Activated CD8-positive, alpha-beta T cell treated with anti-CD3 and anti-CD28 coated beads, Interleukin-2, amount 10 ng/mL, durations not matched to agents 7 days and 5 days (primary cell): ENCODE measurements around the gene TNFAIP3. TPM values are rescaled to one million over a fixed set of nuclear protein-coding genes. Genes with fewer than 3 reads are reported as not detected.

ENCODE experiments used
- ATAC-seq: fragments of 150-1000 bp; cut with Tn5 transposase; one replicate; pipeline ENCODE4 v1.10.0; 2021; ENCODE audit warnings: moderate library complexity
- CTCF ChIA-PET: fragments of 350-600 bp; sonication (Branson Sonifier 250); formaldehyde crosslinking; loops from one replicate; lab custom pipeline; 2021; ENCODE audit warnings: antibody characterized with exemption; lab: Charles Lee
- POLR2A ChIA-PET: fragments of 350-600 bp; sonication (Branson Sonifier 250); formaldehyde crosslinking; loops from one replicate; lab custom pipeline; 2021; ENCODE audit warnings: antibody characterized with exemption; lab: Charles Lee
- DNase-seq: peaks from one replicate; pipeline ENCODE4 v3.0.0-alpha.2; 2020
- H3K27ac Mint-ChIP-seq: one replicate; pipeline ENCODE4 v1.8.0; 2021; ENCODE audit warnings: mild to moderate bottlenecking, mixed read lengths
- H3K27me3 Mint-ChIP-seq: one replicate; pipeline ENCODE4 v1.8.0; 2021; ENCODE audit warnings: low read depth, mixed read lengths
- H3K36me3 Mint-ChIP-seq: one replicate; pipeline ENCODE4 v1.8.0; 2021; ENCODE audit warnings: low read depth, mixed read lengths
- H3K4me1 Mint-ChIP-seq: one replicate; pipeline ENCODE4 v1.8.0; 2021; ENCODE audit warnings: low read depth, mixed read lengths
- H3K4me3 Mint-ChIP-seq: one replicate; pipeline ENCODE4 v1.8.0; 2021; ENCODE audit warnings: mild to moderate bottlenecking, mixed read lengths
- H3K9me3 Mint-ChIP-seq: one replicate; pipeline ENCODE4 v1.8.0; 2022; ENCODE audit warnings: mixed read lengths; ENCODE audit not compliant: insufficient read depth
- total RNA-seq, 2 experiments: library from RNA; stranded (reverse); gene quantifications; one replicate each; pipeline ENCODE4 v1.2.3, GENCODE V29; 2021

TNFAIP3 gene
- total RNA-seq, 2 experiments from 2014 or later: 29.6 to 34.5 TPM

DNA sequence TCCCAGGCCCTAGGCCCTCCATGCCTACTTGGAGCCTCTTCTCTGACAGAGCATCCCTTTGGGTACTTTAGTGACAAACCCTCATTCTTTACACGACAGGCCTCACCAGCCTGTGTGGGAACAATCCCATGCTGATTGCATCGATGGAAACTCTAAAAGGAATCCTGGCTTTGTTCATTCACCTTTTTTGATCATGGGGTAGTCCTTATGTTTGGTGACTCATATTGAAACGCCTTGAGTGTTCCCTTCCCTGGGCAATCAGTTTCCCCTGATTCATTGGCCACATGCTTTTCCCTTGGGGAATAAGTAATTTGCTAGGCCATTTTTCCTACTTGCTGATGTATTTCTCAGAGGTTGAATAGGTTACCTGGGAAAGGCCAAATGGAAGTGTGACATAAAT is 14.7 kb upstream of the TNFAIP3 start:
- CTCF ChIA-PET: interaction anchor here (1.3 to 1.7 kb wide), 3 partner anchors 9 to 144 kb away, joined by 4 to 5 read pairs (median 5); no protein-coding TSS in a partner anchor
- ATAC-seq (no peak), DNase-seq (no peak)
- no peaks in the 10 kb centered on the region for H3K9me3 Mint-ChIP-seq
- no peak overlapping the region for H3K4me3 Mint-ChIP-seq
- no peaks in the 10 kb centered on the region for H3K27me3 Mint-ChIP-seq
- H3K36me3 Mint-ChIP-seq: peaks cover 10% of the 10 kb centered on the region
- H3K27ac Mint-ChIP-seq: no peak overlapping the region
- H3K4me1 Mint-ChIP-seq: no peaks in the 10 kb centered on the region
- POLR2A ChIA-PET: no interaction called here

DNA sequence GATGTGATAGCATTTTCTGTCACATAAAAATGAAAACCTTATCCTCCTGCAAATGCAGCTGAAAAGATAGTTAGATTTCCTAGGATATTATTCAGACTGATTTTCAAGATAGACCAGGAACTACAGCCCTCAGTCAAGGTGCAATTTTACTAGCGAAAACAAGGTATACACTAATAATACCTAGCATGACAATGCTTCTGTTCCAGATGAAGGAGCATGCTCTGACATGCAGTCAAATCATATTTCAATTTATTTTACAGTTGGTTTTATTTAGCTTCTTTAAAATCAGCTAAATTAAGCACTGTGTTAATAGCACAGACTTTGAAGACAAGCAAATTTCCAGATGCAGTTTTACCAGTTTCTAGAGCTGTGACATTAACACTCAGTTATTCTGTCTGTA is 14.2 kb upstream of the TNFAIP3 start:
- Mint-ChIP-seq H3K27me3 (no peaks in the 10 kb centered on the region), H3K4me1 (no peaks in the 10 kb centered on the region), H3K4me3 (no peak overlapping the region), H3K27ac (no peak overlapping the region), H3K36me3 (peaks cover 14% of the 10 kb centered on the region), H3K9me3 (no peaks in the 10 kb centered on the region)
- ChIA-PET POLR2A (interaction anchor here (0.6 to 1.0 kb wide), 2 partner anchors 14 to 28 kb away, joined by 3 to 4 read pairs; partner anchors contain the start of gene TNFAIP3), CTCF (interaction anchor here (0.6 to 1.7 kb wide), 6 partner anchors 9 to 145 kb away, joined by 3 to 5 read pairs (median 4); no protein-coding TSS in a partner anchor)
- DNase-seq: no peak
- no peak for ATAC-seq

DNA sequence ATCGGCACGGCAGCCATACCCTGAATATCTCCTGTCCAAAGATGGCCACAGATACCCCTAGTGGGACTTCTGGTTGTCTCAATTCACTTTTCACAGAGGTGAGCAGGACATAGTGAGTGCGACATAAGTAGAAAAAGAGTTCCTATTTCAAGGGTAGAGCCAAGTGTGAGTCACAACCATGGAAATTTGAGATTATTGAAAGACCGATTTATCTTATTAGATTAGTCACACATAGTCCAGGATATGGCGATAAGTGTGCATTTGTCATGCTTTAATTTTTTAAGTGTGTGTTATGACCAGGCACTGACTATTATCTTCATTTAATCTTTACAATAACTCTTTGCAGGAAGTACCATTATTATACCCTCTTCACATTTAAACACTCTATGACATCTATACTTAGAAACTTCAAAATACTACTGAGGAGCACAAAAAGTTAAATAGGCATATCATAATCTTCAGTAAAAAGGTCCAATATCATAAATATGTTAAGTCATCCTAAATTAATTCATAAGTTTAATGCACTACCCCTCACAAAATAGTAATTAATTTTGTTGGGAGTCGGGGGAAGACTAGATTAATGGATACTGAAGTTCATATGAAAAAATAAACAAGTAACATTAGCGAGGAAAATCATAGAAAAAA is 13.4 kb upstream of the TNFAIP3 start:
- POLR2A ChIA-PET: interaction anchor here (1.0 kb wide), 1 partner anchor 13 kb away, joined by 4 read pairs; the partner anchor contains the start of gene TNFAIP3
- DNase-seq: no peak
- H3K27ac Mint-ChIP-seq: no peak overlapping the region

DNA sequence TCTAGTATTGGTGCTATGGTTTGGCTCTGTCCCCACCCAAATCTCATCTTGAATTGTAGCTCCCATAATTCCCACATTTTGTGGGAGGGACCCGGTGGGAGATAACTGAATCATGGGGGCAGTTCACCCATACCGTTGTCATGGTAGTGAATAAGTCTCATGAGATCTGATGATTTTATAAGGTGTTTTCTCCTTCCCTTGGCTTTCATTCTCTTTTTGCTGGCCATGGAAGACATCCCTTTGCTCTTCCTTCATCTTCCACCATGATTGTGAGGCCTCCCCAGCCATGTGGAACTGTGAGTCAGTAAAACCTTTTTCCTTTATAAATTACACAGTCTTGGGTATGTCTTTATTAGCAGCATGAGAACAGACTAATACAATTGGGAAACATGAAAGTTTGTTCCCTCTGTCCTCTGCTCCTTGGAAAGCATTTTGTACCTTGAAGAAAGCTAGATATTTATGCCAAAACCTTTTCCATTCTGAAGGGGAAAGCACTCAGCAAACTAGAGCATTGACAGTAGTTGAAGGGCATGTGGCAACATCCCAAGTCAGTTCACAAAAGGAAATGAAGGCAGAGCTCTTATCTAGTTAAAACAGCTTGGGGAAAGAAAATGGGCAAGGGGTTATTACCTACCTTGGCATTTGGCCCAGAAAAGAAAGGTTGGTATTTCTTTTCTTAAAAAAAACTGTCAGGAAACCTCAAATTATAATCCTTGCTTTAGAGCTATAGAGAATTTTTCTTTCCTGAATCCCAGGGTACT is 10.7 kb upstream of the TNFAIP3 start:
- Mint-ChIP-seq H3K9me3 (no peaks in the 10 kb centered on the region), H3K4me1 (peaks cover under 1% of the 10 kb centered on the region), H3K27me3 (no peaks in the 10 kb centered on the region), H3K36me3 (peaks cover 15% of the 10 kb centered on the region), H3K4me3 (no peak overlapping the region), H3K27ac (no peak overlapping the region)
- CTCF ChIA-PET: interaction anchor here (1.0 to 1.3 kb wide), 2 partner anchors 10 to 45 kb away, joined by 3 to 8 read pairs; partner anchors contain the start of gene TNFAIP3
- POLR2A ChIA-PET: interaction anchor here (0.8 kb wide), 1 partner anchor 74 kb away, joined by 3 read pairs; no protein-coding TSS in a partner anchor
- DNase-seq: peak; percentile 4
- ATAC-seq: no peak

More for the DNA sequence above, 13.4 kb upstream of the TNFAIP3 start:
- H3K36me3 Mint-ChIP-seq: peaks cover 15% of the 10 kb centered on the region
- no peaks in the 10 kb centered on the region for H3K4me1 Mint-ChIP-seq
- no peaks in the 10 kb centered on the region for H3K27me3 Mint-ChIP-seq
- no peak overlapping the region for H3K4me3 Mint-ChIP-seq
- ATAC-seq: no peak
- CTCF ChIA-PET: interaction anchor here (0.8 to 1.6 kb wide), 4 partner anchors 11 to 146 kb away, joined by 3 to 5 read pairs (median 4); no protein-coding TSS in a partner anchor
- H3K9me3 Mint-ChIP-seq: no peaks in the 10 kb centered on the region

DNA sequence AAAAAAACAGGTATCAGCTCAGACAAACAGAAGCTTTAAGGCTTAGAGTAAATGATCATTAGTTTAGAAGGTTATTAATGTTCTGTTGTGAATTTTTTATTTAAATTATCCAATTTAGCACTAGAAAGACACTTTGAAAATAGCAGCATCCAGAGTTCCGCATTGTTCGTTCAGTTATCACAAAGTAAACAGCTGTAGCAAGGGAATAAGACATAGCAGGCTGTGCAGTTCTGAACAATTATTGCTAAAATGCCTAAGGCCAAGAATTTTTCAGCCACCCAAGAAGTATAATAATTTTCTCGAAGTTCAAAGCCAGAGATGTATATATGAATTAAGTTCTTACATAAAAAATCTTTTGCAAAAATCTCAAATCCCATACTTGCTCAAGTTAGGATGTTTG is 8.0 kb upstream of the TNFAIP3 start:
- POLR2A ChIA-PET: interaction anchor here (0.6 kb wide), 2 partner anchors 435 to 698 kb away, joined by 4 to 6 read pairs; no protein-coding TSS in a partner anchor
- H3K36me3 Mint-ChIP-seq: peaks cover 15% of the 10 kb centered on the region
- no peak for ATAC-seq
- peaks cover 14% of the 10 kb centered on the region for H3K4me1 Mint-ChIP-seq
- CTCF ChIA-PET: interaction anchor here (1.2 to 18.3 kb wide), 5 partner anchors 8 to 154 kb away, joined by 4 to 399 read pairs (median 5); partner anchors contain the start of gene TNFAIP3
- no peaks in the 10 kb centered on the region for H3K9me3 Mint-ChIP-seq
- H3K4me3 Mint-ChIP-seq: no peak overlapping the region
- no peak for DNase-seq
- H3K27me3 Mint-ChIP-seq: no peaks in the 10 kb centered on the region
- H3K27ac Mint-ChIP-seq: no peak overlapping the region

DNA sequence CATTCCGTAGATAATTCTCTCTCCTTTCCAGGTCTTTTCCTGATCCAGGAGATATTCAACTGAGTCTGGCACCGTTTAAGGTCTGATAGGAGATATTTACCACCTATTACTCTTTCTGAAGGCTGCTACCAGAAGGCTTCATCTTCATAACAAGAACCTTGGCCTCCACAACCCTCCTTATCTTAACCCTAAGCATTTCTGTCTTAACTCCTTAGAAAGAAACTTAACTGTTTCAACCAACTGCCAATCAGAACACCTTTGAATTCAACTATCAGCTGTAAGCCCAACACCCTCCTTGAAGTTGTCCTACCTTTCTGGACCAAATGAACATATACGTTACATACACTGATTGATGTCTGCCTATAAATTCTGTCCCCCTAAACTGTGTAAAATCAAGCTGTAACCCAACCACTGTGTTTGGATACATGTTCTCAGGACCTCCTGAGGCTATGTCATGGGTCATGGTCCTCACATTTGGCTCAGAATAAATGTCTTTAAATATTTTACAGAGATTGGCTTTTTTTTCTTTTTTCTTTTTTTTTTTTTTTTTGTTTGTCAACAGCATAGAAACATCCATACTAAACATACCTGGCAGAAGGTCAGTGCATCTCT is 6.6 kb upstream of the TNFAIP3 start:
- H3K4me3 Mint-ChIP-seq: no peak overlapping the region
- H3K36me3 Mint-ChIP-seq: peaks cover 15% of the 10 kb centered on the region
- no peak for DNase-seq
- no peaks in the 10 kb centered on the region for H3K9me3 Mint-ChIP-seq
- H3K27ac Mint-ChIP-seq: no peak overlapping the region
- no peak for ATAC-seq
- no peaks in the 10 kb centered on the region for H3K27me3 Mint-ChIP-seq
- peaks cover 15% of the 10 kb centered on the region for H3K4me1 Mint-ChIP-seq
- CTCF ChIA-PET: interaction anchor here (1.2 to 18.3 kb wide), 3 partner anchors 63 to 152 kb away, joined by 5 to 555 read pairs (median 399); no protein-coding TSS in a partner anchor
- POLR2A ChIA-PET: interaction anchor here (0.5 kb wide), 1 partner anchor 546 kb away, joined by 3 read pairs; no protein-coding TSS in a partner anchor

DNA sequence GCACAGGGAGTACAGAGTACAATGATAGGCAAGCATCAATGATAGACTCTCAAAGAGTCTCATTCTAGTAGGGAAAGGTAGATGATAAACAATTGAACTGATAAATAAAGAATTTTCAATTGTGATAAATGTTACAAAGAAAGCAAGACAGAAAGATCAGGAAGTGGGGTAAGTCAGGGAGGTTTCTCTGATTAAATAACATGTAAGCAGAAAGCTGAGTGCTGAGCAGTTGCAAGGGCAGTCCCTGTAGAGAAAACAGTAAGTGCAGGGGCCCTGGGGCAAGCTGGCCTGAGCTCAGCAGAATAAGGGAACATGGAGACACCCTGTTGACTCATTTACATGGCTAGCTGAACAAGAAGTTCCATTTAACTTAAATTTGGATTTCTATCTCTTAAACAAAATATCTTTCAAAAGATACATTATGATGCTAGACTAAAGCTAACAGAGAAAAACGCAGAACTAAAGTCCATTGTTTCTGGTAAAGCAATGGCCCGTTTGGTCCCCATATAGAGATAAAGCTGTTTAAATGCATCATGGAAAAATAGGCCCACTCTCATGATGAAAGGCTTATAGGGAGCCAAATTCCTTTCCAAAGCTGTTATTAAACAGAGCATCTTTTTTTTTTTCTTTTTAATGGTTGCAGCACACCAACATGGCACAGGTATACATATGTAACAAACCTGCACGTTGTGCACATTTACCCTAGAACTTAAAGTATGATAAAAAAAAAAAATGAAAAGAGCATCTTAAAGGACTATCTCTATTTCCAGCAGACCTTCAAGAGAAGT is 5.3 kb upstream of the TNFAIP3 start:
- ATAC-seq: no peak
- DNase-seq: no peak
- ChIA-PET CTCF (interaction anchor here (0.6 to 18.3 kb wide), 11 partner anchors 9 to 157 kb away, joined by 3 to 555 read pairs (median 5); no protein-coding TSS in a partner anchor), POLR2A (interaction anchor here (1.2 kb wide), 1 partner anchor 33 kb away, joined by 4 read pairs; no protein-coding TSS in a partner anchor)
- Mint-ChIP-seq H3K9me3 (no peaks in the 10 kb centered on the region), H3K27me3 (no peaks in the 10 kb centered on the region), H3K36me3 (peaks cover 8% of the 10 kb centered on the region), H3K4me3 (no peak overlapping the region), H3K27ac (no peak overlapping the region), H3K4me1 (peaks cover 26% of the 10 kb centered on the region)

DNA sequence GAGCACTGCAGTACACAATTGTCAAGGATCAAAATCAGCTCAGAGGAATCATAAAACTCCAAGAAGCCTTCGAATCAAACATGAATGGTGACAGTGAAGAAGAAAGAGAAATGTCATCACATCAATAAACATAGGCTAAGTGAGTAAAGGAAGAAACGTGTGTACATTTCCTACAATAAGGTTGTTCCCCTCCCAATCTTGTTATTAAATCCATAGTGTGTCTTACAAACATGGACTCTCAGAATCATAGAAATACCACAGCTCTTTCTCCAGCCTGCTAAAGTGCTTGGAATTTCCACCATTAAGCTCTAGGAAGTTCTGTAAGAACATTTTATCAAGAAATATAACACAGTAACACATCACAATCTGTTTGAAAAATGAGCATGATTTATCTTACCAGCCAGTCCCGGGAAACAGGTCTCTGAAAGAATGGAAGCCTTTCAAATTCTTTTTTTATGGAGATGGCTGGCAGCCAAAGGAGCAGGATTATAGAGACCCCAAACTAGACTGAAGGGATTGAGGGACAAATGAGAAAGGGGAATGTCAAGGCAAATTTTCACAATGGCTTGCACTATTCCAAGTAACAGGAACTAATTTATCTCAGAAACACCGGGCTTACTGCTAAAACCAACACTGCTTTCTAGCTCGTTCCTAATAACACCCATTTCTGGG is 4.5 kb upstream of the TNFAIP3 start:
- Mint-ChIP-seq H3K36me3 (peaks cover 7% of the 10 kb centered on the region), H3K4me3 (no peak overlapping the region), H3K27me3 (no peaks in the 10 kb centered on the region), H3K27ac (no peak overlapping the region), H3K4me1 (peaks cover 26% of the 10 kb centered on the region), H3K9me3 (no peaks in the 10 kb centered on the region)
- ChIA-PET CTCF (interaction anchor here (0.8 to 18.3 kb wide), 9 partner anchors 8 to 158 kb away, joined by 3 to 555 read pairs (median 5); no protein-coding TSS in a partner anchor), POLR2A (interaction anchor here (1.2 kb wide), 1 partner anchor 34 kb away, joined by 4 read pairs; no protein-coding TSS in a partner anchor)
- ATAC-seq (no peak), DNase-seq (no peak)

DNA sequence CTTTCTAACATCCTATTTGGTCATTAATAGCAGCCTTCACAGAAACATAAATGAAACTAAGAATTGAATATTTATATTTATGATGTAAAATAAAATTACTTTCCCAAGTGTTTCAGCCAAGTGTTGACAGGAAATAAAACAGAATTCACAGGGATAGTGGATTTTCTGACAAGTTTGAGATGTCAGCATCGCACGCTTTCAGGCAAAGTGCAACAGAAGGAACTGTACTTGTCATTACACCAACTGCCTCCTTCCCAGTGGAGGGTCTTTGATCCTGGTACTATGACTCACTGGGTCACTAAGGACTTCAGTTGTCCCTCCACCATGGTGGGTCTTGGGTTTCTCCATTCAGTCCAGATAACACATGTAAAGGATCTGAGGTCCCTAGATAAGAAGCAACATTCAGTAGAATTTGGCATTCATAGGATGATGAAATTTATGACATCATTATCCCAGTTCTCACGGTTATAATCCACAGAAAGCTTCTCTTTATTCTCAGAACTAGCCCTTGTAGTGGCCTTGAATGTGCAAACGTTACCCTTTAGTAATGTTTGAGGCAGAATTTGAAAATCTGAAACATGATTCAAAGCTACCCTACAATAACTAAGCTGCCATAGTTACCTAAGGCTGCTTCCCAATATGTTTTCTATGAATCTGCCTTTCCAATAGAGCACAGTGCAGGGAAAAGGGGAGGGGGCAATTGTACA is 3.8 kb upstream of the TNFAIP3 start:
- peaks cover 7% of the 10 kb centered on the region for H3K36me3 Mint-ChIP-seq

More for the DNA sequence above, 3.8 kb upstream of the TNFAIP3 start:
- Mint-ChIP-seq H3K27me3 (no peaks in the 10 kb centered on the region), H3K27ac (no peak overlapping the region), H3K4me3 (no peak overlapping the region), H3K9me3 (no peaks in the 10 kb centered on the region), H3K4me1 (peaks cover 28% of the 10 kb centered on the region)
- ChIA-PET CTCF (interaction anchor here (1.7 to 18.3 kb wide), 3 partner anchors 66 to 155 kb away, joined by 8 to 555 read pairs (median 399); no protein-coding TSS in a partner anchor), POLR2A (no interaction called here)
- DNase-seq: no peak
- ATAC-seq: no peak
